AML-193 (cell line): ENCODE measurements around the gene ARHGAP32.

Source experiments
- DNase-seq, 2 experiments: peaks; one replicate each; lab custom pipeline; 2025; lab: John Stamatoyannopoulos, UW

Gene ARHGAP32

DNA sequence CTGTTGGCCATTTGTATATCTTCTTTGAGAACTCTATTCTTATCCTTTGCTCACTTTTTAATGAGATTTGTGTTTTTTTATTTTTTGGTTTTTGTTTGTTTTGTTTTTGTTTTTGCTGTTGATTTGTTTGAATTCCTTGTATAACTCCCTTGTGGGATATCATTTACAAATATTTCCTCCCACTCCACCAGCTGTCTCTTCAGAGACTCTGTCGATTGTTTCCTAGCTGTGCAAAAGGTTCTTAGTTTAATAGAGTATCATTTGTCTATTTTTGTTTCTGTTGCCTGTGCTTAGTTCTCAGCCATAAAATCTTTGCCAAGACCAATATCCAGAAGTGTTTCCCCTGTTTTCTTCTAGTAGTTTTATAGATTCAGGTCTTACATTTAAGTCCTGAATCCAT is 82.4 kb downstream of the ARHGAP32 start:
- no peak for DNase-seq

DNA sequence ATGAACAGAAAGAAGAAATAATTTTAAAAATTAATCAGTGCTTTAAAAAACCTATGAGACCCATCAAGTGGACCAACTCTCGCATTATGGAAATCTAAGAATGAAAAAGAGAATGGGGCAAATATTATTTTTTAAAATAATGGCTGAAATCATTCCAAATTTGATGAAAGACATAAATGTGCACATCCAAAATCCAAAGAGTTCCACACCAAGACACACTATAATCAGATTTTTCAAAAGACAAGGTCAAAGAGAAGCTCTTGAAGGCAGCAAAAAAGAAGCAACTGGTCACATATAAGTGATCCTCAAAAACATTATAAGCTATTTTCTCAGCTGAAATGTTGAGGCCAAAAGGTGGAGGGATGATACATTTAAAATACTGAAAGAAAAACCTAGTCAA is 85.3 kb downstream of the ARHGAP32 start:
- no peak for DNase-seq

- DNase-seq = no peak
These were observed 89.4 kb downstream of the ARHGAP32 start for GRCh38 chr11:129102756-129103155.

DNA sequence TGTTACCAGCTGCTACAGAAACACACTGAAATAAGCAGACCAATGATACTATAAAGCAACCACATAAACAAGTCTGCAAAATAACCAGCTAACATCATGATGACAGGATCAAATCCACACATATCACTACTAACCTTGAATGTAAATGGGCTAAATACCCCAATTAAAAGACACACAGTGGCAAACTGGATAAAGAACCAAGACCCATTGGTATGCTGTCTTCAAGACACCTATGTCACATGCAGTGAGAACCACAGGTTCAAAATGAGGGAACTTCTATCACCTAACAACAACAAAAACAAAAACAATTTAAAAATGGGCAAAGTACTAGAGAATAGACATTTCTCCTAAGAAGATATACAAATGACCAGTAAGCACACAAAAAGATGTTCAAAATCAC is 89.9 kb downstream of the ARHGAP32 start:
- DNase-seq = no peak

DNA sequence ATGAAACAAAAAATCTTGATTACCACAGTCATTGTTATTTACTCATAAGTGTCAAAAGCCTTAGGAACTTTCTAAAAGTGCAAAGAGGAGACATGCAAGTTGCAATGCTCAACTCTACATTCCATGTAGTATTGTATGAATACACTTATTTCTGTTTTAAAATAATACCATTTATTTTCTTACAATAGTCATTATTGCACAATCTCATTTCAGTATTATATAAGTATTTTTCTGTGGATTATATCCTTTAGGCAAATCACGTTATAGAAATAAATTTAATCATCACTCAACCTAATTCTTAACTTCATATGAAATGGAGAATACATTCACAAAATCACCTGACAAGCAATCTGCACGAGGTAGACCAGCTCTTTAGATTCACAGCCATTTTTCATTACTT is 98.8 kb downstream of the ARHGAP32 start:
- DNase-seq = no peak

- DNase-seq = no peak
These were observed 102.1 kb downstream of the ARHGAP32 start for GRCh38 chr11:129090056-129090455.

- DNase-seq = no peak
These were observed 102.8 kb downstream of the ARHGAP32 start for GRCh38 chr11:129089279-129089678.

- DNase-seq = no peak
These were observed 105.1 kb downstream of the ARHGAP32 start for GRCh38 chr11:129086976-129087375.

DNA sequence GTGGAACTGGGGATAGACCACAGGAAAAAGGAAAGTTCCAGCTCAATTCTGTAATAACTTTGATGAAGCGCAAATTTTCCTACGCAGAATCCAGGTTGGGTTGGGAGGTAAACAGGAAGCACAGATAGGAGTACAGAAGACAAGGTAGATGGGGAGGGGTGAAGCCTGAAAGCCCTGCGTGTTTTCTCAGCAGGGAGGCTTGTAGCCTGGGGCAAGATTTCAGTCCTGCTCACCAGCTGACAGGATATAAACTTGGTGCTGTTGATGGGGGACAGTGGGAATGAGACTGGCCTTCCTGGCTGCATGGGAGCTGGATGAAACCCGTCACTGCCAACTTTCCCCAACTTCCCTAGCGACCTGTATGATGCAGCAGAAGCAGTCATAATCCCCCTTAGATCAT is 114.9 kb downstream of the ARHGAP32 start:
- no peak for DNase-seq

DNA sequence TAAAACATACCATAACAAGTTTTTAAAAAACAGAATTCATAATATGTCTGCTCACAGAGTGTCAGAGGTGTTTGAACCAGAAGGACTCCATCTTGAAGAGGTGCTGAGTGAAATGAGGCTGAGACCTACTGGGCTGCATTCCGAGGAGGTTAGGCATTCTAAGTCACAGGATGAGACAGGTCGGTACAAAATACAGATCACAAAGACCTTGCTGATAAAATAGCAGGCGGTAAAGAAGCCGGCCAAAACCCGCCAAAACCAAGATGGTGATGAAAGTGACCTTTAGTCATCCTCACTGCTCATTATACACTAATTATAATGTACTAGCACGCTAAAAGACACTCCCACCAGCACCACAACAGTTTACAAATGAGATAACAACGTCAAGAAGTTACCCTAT is 116.4 kb downstream of the ARHGAP32 start:
- DNase-seq = no peak

DNA sequence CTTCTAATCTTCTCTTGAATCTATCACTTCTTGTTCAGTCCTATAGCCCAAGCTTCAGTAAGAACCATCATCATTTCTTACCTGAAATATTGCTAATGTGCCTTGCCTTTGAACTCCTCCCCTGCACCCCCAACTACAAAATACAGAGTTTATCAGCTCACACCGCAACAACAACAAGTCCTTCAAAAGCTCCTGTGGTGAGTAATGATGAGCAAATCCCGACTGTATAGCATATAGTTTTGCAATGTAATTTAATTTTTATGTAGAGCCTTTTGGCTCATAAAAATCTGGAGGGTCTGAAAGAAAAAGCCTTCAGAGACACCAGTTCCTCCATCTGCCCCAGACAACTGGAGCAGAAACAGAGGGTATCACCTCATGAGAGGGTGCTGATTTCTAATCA is 124.7 kb downstream of the ARHGAP32 start:
- DNase-seq = no peak

DNA sequence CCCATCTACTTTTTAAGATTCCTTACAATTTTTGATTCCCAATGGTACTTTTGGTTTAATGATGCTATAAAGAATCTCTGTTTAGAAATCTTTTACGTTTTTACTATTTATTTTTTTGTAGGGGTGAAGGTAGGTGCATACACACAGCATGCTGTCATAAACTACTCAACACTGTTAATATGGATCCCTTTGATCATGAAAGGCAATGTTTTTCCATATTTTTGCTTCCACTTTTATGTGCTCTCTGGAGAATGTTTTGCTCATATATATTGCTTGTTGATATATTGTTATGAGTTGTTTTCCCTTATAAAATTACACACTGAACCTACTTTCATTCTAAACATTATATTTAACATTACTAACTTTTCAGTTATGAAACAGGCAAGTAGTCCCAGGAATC is 125.9 kb downstream of the ARHGAP32 start:
- DNase-seq = no peak

DNA sequence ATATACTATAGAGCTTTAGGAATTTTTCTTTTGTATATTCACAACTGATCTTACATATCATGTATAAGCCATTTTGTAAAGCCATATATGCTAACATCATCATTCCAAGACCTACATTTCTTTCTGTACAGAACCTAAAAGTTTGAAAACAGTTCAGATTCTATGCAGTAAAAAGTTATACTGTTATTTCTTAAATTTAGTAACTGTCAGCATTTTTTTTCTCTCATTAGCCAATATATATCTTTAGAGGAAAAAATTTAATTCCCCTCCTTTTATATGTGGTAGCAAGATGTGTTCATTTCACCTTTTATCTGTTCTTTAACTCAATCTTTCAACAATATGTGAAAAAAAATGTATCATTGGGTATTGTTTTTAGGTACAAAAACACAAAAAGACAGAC is 129.0 kb downstream of the ARHGAP32 start:
- DNase-seq = no peak

DNA sequence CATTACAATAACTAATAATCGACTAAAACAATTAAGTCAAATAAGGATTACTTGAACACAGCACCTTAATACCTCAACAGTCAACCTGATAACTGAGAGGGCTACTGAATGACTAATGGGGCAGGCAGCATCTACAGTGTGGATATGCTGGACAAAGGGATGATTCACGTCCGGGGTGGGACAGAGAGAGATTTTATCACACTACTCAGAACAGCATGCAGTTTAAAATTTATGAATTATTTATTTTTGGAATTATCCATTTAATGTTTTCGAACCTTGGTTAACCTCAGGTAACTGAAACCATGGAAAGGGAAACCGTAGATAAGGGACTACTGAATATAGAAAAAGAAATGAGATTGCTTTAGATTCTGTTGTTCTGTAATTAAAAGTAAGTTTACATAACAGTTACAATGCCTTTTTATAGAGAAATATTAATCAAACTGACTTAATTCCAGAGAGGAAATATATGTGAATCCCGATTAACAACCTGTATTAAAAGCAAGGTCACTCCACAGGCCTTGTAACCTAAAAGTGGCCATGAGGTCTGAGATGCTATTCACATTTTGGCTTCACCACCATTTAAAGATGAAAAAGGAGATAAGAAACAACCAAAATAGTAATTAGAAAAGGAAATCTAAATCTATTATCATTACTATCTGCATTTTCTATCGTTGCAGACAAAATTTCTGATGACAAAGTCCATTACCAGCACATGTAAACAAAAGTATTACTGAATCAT is 130.5 kb downstream of the ARHGAP32 start:
- no peak for DNase-seq

GRCh38 chr11:129056916-129057315 is 135.2 kb downstream of the ARHGAP32 start:
- no peak for DNase-seq

DNA sequence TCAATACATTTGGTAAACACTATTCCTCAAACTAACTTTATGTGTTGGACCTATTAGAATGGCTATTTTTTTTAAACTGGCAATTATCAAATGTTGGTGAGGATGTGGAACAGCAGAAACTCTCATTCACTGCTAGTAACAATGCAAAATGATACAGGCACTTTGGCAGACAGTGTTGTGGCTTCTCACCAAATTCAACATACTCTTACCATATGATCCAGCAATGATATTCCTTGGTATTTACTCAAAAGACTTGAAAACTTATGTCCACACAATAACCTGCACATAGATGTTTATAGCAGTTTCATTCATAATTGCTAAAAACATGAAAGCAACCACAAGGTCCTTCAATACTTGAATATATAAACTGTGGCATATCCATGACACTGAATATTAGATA is 136.9 kb downstream of the ARHGAP32 start:
- DNase-seq = no peak

GRCh38 chr11:129048911-129049310 is 143.2 kb downstream of the ARHGAP32 start:
- DNase-seq = no peak

GRCh38 chr11:129045150-129045549 is 147.0 kb downstream of the ARHGAP32 start:
- no peak for DNase-seq

DNA sequence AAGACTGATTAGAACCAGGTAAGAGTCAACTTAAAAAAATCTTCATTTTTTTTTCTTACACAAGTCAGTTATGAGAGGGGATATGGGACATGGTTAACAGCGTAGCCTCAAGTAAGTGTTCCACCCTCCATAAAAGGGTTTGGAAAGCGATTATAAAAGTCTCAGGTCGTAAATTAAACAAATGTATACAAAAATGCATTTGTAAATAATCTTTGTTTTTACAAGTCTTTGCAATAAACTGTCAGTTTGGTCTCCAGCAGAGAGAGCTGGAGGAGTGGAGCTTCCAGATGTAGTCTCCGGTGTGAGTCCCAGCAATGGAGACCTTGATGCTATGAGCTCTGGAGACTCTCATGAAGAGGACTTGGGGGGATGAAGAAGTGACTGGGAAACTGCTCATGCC is 149.6 kb downstream of the ARHGAP32 start:
- no peak for DNase-seq

DNA sequence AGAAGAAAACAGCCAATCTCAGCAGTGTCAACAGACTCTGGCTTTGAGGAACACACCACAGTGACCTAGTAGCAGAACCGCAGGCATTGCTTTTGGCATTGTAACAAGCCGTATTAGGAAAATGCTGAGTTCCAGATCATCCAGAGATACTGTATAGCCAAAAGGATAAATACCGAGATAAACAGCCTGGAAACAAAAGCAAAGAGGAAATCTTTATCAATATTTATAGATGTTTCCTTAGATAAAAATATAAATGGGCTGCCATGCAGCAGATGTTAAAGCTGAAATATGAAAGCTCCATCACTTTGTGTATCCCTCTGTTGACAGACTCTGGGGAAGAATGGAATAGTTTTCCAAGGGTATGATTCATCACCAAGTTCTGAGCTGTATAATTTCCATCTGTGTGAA is 150.5 kb downstream of the ARHGAP32 start:
- DNase-seq = no peak

- DNase-seq = no peak
These were observed 151.2 kb downstream of the ARHGAP32 start for GRCh38 chr11:129040934-129041333.

- no peak for DNase-seq
These were observed 156.9 kb downstream of the ARHGAP32 start for GRCh38 chr11:129035244-129035643.

- no peak for DNase-seq
These were observed 158.1 kb downstream of the ARHGAP32 start for GRCh38 chr11:129034001-129034400.

GRCh38 chr11:129023968-129024676 is 168.0 kb downstream of the ARHGAP32 start:
- DNase-seq = no peak
